K562 (cell line): Measurements from ENCODE around the gene GDF15. TPM values are rescaled to one million over a fixed set of nuclear protein-coding genes. Genes with fewer than 3 reads are reported as not detected.
A peak's percentile ranks its signal among the peaks of the same experiment; 100 is the strongest.

Source experiments
- CAMTA2 ChIP-seq: fragments of 250-450 bp; sonication (Bioruptor Pico); conservative IDR thresholded peaks from 2 replicates; pipeline ENCODE4 v1.5.1; 2022
- ERF ChIP-seq: fragments of 450-650 bp; formaldehyde crosslinking; IDR thresholded peaks from 2 replicates; pipeline ENCODE4 v1.4.0; 2020; ENCODE audit warnings: mild to moderate bottlenecking, mixed read lengths
- FOXJ3 ChIP-seq: sonication (generic); formaldehyde crosslinking; IDR thresholded peaks from 2 replicates; pipeline ENCODE4 v1.4.0; 2020; ENCODE audit warnings: mild to moderate bottlenecking, missing genetic modification reagents
- GTF2A2 ChIP-seq: IDR thresholded peaks from 2 replicates; pipeline ENCODE4 v1.6.1; 2016; ENCODE audit warnings: mild to moderate bottlenecking, missing genetic modification characterization, missing compliant biosample characterization
- HNRNPLL ChIP-seq: fragments of 200-400 bp; formaldehyde crosslinking; IDR thresholded peaks from 2 replicates; pipeline ENCODE4 v1.6.1; 2017; ENCODE audit warnings: low read length, low read depth, mild to moderate bottlenecking; ENCODE audit not compliant: poor library complexity, severe bottlenecking
- HNRNPUL1 ChIP-seq: fragments of 200-400 bp; formaldehyde crosslinking; IDR thresholded peaks from 2 replicates; pipeline ENCODE4 v1.6.1; 2017; ENCODE audit warnings: low read length
- KAT2B ChIP-seq: IDR thresholded peaks from one replicate; pipeline ENCODE4 v1.6.1; 2012; ENCODE audit warnings: low read depth, mild to moderate bottlenecking, control low read depth, inconsistent platforms, low read length, moderate library complexity
- KLF1 ChIP-seq: fragments of 450-650 bp; IDR thresholded peaks from 2 replicates; pipeline ENCODE4 v1.6.1; 2016; ENCODE audit warnings: missing genetic modification characterization, missing compliant biosample characterization
- L3MBTL2 ChIP-seq: fragments of 450-650 bp; IDR thresholded peaks from 2 replicates; pipeline ENCODE4 v1.6.1; 2016; ENCODE audit warnings: mild to moderate bottlenecking, moderate library complexity
- MTA1 ChIP-seq: fragments of 450-650 bp; IDR thresholded peaks from 2 replicates; pipeline ENCODE4 v1.6.1; 2017; ENCODE audit warnings: borderline replicate concordance
- NCOR1 ChIP-seq: fragments of 450-650 bp; IDR thresholded peaks from 2 replicates; pipeline ENCODE4 v1.6.1; 2016; ENCODE audit warnings: mild to moderate bottlenecking, moderate library complexity
- NFATC3 ChIP-seq: fragments of 450-650 bp; IDR thresholded peaks from 2 replicates; pipeline ENCODE4 v1.6.1; 2017; ENCODE audit warnings: mild to moderate bottlenecking
- NFIC ChIP-seq: fragments of 450-650 bp; IDR thresholded peaks from 2 replicates; pipeline ENCODE4 v1.6.1; 2017; ENCODE audit warnings: mild to moderate bottlenecking, inconsistent platforms
- TEAD1 ChIP-seq, 2 experiments: fragments of 450-650 bp in 1 of 2; sonication (generic) in 1 of 2; formaldehyde crosslinking; IDR thresholded peaks; 2 replicates each; pipeline versions ENCODE4 v1.4.0 to v1.8.0; 2020 to 2022; ENCODE audit warnings: mild to moderate bottlenecking in 2 of 2, missing genetic modification reagents in 1 of 2
- ZNF324 ChIP-seq: fragments of 250-450 bp; sonication (Bioruptor Pico); IDR thresholded peaks from 2 replicates; pipeline ENCODE4 v1.4.0; 2020; ENCODE audit warnings: mild to moderate bottlenecking
- ZNF695 ChIP-seq: fragments of 450-650 bp; formaldehyde crosslinking; IDR thresholded peaks from 2 replicates; pipeline ENCODE4 v1.4.0; 2020; ENCODE audit warnings: mild to moderate bottlenecking, moderate library complexity
- polyA plus RNA-seq, 8 experiments: library from polyadenylated mRNA; depleted of rRNA in 4 of 8; stranded (reverse) in 5 of 8; unstranded in 3 of 8; fragments of >200 nt; fragmentation: Nextera tagmentation in 2 of 8; fragmentation: Illumina TruSeq in 1 of 8; extraction: Ambion mirVana in 2 of 8; extraction: Trizol in 1 of 8; gene quantifications; 2 replicates each; pipeline versions ENCODE4 v1.2.1 to v1.2.3, GENCODE V29; 2011 to 2014; ENCODE audit warnings: inconsistent platforms in 1 of 8, missing spikeins in 1 of 8
- total RNA-seq, 7 experiments: library from RNA; depleted of rRNA in 6 of 7; stranded (reverse); fragments of >200 nt in 6 of 7; fragmentation: Illumina TruSeq in 2 of 7; extraction: Trizol in 2 of 7; gene quantifications; 2 replicates each; pipeline versions ENCODE4 v1.2.1 to v1.2.3, GENCODE V29; 2011 to 2021; ENCODE audit warnings: low replicate concordance in 1 of 7
- TF ChIP-seq, protein P1 (sequence below), 2 experiments: fragments of 450-650 bp in 1 of 2; IDR thresholded peaks; 2 replicates each; pipeline ENCODE4 v1.6.1; 2011 to 2017; ENCODE audit warnings: low read depth in 2 of 2, antibody characterized with exemption in 1 of 2, borderline replicate concordance in 1 of 2, low read length in 1 of 2, mild to moderate bottlenecking in 1 of 2, mixed read lengths in 1 of 2; ENCODE audit not compliant: control insufficient read depth in 1 of 2
- TF ChIP-seq, protein P2 (sequence below): sonication (generic); formaldehyde crosslinking; IDR thresholded peaks from 2 replicates; pipeline ENCODE4 v1.8.0; 2022; ENCODE audit warnings: missing genetic modification reagents, mild to moderate bottlenecking, moderate library complexity, borderline replicate concordance
- TF ChIP-seq, protein P3 (sequence below): conservative IDR thresholded peaks from 2 replicates; pipeline ENCODE4 v1.6.1; 2011; ENCODE audit warnings: low read depth, mild to moderate bottlenecking, low read length; ENCODE audit not compliant: control insufficient read depth
- TF ChIP-seq, protein P4 (sequence below): fragments of 450-650 bp; formaldehyde crosslinking; IDR thresholded peaks from 2 replicates; pipeline ENCODE4 v1.4.0; 2020; ENCODE audit warnings: mild to moderate bottlenecking, moderate library complexity

GDF15 gene
- total and polyA plus RNA-seq, 9 of the 15 experiments (the other 6 are each of a cell fraction or from before 2014, with no cell fraction given), result 2.3 to 82.4 (median 12.5) TPM

DNA sequence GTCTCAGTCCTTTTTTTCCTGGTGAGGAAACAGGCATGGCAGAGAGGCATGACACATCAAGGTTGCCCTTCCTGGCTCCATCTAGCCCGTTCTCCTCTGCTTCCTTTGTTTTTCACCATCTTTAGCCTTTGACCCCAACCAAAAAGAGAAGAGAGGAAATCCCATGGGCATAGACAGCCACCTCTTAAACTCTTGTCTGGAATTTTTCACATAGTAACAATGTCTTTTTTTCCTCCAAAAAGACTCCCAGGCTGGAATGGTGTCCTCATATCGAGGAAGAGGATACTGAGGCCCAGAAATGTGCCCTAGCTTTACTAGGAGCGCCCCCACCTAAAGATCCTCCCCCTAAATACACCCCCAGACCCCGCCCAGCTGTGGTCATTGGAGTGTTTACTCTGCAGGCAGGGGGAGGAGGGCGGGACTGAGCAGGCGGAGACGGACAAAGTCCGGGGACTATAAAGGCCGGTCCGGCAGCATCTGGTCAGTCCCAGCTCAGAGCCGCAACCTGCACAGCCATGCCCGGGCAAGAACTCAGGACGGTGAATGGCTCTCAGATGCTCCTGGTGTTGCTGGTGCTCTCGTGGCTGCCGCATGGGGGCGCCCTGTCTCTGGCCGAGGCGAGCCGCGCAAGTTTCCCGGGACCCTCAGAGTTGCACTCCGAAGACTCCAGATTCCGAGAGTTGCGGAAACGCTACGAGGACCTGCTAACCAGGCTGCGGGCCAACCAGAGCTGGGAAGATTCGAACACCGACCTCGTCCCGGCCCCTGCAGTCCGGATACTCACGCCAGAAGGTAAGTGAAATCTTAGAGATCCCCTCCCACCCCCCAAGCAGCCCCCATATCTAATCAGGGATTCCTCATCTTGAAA lies at the start of gene GDF15 (continued):
- TF ChIP-seq, protein P1, sequence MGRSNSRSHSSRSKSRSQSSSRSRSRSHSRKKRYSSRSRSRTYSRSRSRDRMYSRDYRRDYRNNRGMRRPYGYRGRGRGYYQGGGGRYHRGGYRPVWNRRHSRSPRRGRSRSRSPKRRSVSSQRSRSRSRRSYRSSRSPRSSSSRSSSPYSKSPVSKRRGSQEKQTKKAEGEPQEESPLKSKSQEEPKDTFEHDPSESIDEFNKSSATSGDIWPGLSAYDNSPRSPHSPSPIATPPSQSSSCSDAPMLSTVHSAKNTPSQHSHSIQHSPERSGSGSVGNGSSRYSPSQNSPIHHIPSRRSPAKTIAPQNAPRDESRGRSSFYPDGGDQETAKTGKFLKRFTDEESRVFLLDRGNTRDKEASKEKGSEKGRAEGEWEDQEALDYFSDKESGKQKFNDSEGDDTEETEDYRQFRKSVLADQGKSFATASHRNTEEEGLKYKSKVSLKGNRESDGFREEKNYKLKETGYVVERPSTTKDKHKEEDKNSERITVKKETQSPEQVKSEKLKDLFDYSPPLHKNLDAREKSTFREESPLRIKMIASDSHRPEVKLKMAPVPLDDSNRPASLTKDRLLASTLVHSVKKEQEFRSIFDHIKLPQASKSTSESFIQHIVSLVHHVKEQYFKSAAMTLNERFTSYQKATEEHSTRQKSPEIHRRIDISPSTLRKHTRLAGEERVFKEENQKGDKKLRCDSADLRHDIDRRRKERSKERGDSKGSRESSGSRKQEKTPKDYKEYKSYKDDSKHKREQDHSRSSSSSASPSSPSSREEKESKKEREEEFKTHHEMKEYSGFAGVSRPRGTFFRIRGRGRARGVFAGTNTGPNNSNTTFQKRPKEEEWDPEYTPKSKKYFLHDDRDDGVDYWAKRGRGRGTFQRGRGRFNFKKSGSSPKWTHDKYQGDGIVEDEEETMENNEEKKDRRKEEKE (IDR thresholded peaks at IDR 0.05; ENCODE audit: borderline replicate concordance in 1 of 2, control insufficient read depth in 1 of 2, low read depth in 2 of 2, low read length in 1 of 2), result peak in 1 of 2 experiments; percentile 79; a peak in 2 of 4 replicates
- TF ChIP-seq KAT2B (no peak), L3MBTL2 (peak; percentile 67), HNRNPUL1 (no peak), ZNF695 (CRISPR knock-in tag) (no peak), NCOR1 (peak; percentile 80), ZNF324 (CRISPR knock-in tag) (0 out of 2 replicates have a peak, but pooled peaks have one; percentile 23), HNRNPLL (peak; percentile 79), ERF (0 out of 2 replicates have a peak, but pooled peaks have one; percentile 48), GTF2A2 (tag) (peak; percentile 83), KLF1 (tag) (no peak), FOXJ3 (no peak), CAMTA2 (CRISPR knock-in tag) (no peak), TEAD1 (CRISPR knock-in tag; IDR thresholded peaks at IDR 0.05) (peak; percentile 49 to 84; a peak in 3 of 4 replicates), NFATC3 (no peak), MTA1 (peak; percentile 36; the same call in 1 of the 2 replicates), NFIC (peak; percentile 80)
- TF ChIP-seq, protein P2, sequence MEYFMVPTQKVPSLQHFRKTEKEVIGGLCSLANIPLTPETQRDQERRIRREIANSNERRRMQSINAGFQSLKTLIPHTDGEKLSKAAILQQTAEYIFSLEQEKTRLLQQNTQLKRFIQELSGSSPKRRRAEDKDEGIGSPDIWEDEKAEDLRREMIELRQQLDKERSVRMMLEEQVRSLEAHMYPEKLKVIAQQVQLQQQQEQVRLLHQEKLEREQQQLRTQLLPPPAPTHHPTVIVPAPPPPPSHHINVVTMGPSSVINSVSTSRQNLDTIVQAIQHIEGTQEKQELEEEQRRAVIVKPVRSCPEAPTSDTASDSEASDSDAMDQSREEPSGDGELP (CRISPR knock-in tag), result peak; percentile 94
- TF ChIP-seq, protein P3, sequence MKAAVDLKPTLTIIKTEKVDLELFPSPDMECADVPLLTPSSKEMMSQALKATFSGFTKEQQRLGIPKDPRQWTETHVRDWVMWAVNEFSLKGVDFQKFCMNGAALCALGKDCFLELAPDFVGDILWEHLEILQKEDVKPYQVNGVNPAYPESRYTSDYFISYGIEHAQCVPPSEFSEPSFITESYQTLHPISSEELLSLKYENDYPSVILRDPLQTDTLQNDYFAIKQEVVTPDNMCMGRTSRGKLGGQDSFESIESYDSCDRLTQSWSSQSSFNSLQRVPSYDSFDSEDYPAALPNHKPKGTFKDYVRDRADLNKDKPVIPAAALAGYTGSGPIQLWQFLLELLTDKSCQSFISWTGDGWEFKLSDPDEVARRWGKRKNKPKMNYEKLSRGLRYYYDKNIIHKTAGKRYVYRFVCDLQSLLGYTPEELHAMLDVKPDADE, result peak; percentile 78
- TF ChIP-seq, protein P4, sequence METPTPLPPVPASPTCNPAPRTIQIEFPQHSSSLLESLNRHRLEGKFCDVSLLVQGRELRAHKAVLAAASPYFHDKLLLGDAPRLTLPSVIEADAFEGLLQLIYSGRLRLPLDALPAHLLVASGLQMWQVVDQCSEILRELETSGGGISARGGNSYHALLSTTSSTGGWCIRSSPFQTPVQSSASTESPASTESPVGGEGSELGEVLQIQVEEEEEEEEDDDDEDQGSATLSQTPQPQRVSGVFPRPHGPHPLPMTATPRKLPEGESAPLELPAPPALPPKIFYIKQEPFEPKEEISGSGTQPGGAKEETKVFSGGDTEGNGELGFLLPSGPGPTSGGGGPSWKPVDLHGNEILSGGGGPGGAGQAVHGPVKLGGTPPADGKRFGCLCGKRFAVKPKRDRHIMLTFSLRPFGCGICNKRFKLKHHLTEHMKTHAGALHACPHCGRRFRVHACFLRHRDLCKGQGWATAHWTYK (CRISPR knock-in tag), result peak; percentile 60; the same call in 1 of the 2 replicates
